ENCODE measurements around the gene GALR2.
"Not testable (repeated sequence)": the region's sequence is repeated elsewhere in the genome, so short reads cannot be mapped to it uniquely, and the experiment has no call there.

Gene GALR2

GRCh38 chr17:76075364-76076145 lies 974 bp downstream of the GALR2 start:
- no peaks in the 10 kb centered on the region for H3K9me3 ChIP-seq (ENCODE audit: insufficient read depth, low read depth, low read length)
- H3K36me3 ChIP-seq (ENCODE audit: insufficient read depth, low read length): no peaks in the 10 kb centered on the region
- H3K27me3 ChIP-seq (ENCODE audit: insufficient read depth, low read length): peaks cover 68% of the 10 kb centered on the region
- H3K4me3 ChIP-seq (ENCODE audit: low read length): peak overlapping the region; percentile 39
- H3K4me1 ChIP-seq (ENCODE audit: insufficient read depth, low read length): peaks cover 16% of the 10 kb centered on the region
- no peak overlapping the region for H3K9ac ChIP-seq (ENCODE audit: low read depth, low read length)
- no peak overlapping the region for H3K27ac ChIP-seq (ENCODE audit: low read depth, low read length)
- 5% methylated on average over 48 of the region's 48 CpGs for WGBS

DNA sequence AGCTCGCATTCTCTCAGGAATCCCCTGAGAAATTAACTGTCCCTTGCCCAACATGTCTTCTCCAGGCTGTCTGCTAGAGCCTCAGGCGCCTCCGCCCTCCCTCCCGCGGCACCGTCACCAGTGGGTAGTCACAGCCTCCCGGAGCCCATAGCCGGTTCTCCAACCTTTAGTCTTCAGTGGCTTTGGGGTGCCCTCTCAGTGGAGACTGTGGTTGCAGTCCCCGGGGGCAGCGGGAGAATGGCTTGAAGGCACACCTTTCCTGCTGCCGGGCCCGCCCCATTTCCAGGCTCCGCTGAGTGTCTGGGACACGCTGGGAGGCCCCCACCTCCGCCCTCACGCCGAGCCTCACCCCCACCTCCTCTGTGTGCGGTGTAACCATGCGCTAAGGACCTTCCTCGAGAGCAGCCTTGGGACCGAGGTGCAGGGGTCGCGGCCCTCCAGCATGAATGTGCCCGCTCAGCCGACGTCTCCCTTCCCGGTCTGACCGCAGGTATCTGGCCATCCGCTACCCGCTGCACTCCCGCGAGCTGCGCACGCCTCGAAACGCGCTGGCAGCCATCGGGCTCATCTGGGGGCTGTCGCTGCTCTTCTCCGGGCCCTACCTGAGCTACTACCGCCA lies 1.7 kb downstream of the GALR2 start:
- Histone ChIP-seq H3K27me3 (ENCODE audit: insufficient read depth, low read length) (peaks cover 68% of the 10 kb centered on the region), H3K9me3 (ENCODE audit: insufficient read depth, low read depth, low read length) (no peaks in the 10 kb centered on the region), H3K27ac (ENCODE audit: low read depth, low read length) (no peak overlapping the region), H3K36me3 (ENCODE audit: insufficient read depth, low read length) (no peaks in the 10 kb centered on the region), H3K9ac (ENCODE audit: low read depth, low read length) (no peak overlapping the region), H3K4me3 (ENCODE audit: low read length) (peak overlapping the region; percentile 39), H3K4me1 (ENCODE audit: insufficient read depth, low read length) (peaks cover 14% of the 10 kb centered on the region)
- WGBS: 6% methylated on average over 41 of the region's 41 CpGs

DNA sequence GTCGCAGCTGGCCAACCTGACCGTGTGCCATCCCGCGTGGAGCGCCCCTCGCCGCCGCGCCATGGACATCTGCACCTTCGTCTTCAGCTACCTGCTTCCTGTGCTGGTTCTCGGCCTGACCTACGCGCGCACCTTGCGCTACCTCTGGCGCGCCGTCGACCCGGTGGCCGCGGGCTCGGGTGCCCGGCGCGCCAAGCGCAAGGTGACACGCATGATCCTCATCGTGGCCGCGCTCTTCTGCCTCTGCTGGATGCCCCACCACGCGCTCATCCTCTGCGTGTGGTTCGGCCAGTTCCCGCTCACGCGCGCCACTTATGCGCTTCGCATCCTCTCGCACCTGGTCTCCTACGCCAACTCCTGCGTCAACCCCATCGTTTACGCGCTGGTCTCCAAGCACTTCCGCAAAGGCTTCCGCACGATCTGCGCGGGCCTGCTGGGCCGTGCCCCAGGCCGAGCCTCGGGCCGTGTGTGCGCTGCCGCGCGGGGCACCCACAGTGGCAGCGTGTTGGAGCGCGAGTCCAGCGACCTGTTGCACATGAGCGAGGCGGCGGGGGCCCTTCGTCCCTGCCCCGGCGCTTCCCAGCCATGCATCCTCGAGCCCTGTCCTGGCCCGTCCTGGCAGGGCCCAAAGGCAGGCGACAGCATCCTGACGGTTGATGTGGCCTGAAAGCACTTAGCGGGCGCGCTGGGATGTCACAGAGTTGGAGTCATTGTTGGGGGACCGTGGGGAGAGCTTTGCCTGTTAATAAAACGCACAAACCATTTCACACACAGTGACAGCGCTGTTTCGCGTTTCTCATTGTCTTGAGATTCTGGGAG lies 2.4 kb downstream of the GALR2 start:
- no peaks in the 10 kb centered on the region for H3K9me3 ChIP-seq (ENCODE audit: insufficient read depth, low read depth, low read length)
- no peak overlapping the region for H3K27ac ChIP-seq (ENCODE audit: low read depth, low read length)
- no peak overlapping the region for H3K9ac ChIP-seq (ENCODE audit: low read depth, low read length)
- peaks cover 14% of the 10 kb centered on the region for H3K4me1 ChIP-seq (ENCODE audit: insufficient read depth, low read length)
- WGBS: 11% methylated on average over 82 of the region's 82 CpGs
- no peaks in the 10 kb centered on the region for H3K36me3 ChIP-seq (ENCODE audit: insufficient read depth, low read length)
- peak overlapping the region; percentile 39 for H3K4me3 ChIP-seq (ENCODE audit: low read length)
- H3K27me3 ChIP-seq (ENCODE audit: insufficient read depth, low read length): peaks cover 68% of the 10 kb centered on the region

- 54% methylated on average over 10 of the region's 12 CpGs for WGBS
- H3K36me3 ChIP-seq (ENCODE audit: insufficient read depth, low read length): peaks cover 6% of the 10 kb centered on the region
- no peaks in the 10 kb centered on the region for H3K9me3 ChIP-seq (ENCODE audit: insufficient read depth, low read depth, low read length)
- H3K9ac ChIP-seq (ENCODE audit: low read depth, low read length): no peak overlapping the region
- peaks cover 14% of the 10 kb centered on the region for H3K4me1 ChIP-seq (ENCODE audit: insufficient read depth, low read length)
- H3K4me3 ChIP-seq (ENCODE audit: low read length): no peak overlapping the region
- peaks cover 68% of the 10 kb centered on the region for H3K27me3 ChIP-seq (ENCODE audit: insufficient read depth, low read length)
- H3K27ac ChIP-seq (ENCODE audit: low read depth, low read length): no peak overlapping the region
Measured at GRCh38 chr17:76077584-76078110, 3.1 kb downstream of the GALR2 start.

DNA sequence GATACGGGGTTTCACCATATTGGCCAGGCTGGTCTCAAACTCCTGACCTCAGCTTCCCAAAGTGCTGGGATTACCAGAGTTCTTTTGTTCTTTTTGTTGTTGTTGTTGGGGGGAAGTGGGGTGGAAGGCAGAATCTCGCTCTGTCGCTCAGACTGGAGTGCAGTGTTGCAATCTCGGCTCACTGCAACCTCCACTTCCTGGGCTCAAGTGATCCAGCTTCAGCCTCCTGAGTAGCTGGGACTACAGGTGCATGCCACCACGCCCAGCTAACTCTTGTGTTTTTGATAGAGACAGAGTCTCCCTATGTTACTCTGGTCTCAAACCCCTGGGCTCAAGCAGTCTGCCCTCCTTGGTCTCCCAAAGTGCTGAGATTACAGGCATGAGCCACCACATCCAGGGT lies 3.8 kb downstream of the GALR2 start:
- H3K36me3 ChIP-seq (ENCODE audit: insufficient read depth, low read length): peaks cover 13% of the 10 kb centered on the region
- H3K9me3 ChIP-seq (ENCODE audit: insufficient read depth, low read depth, low read length); H3K9ac ChIP-seq (ENCODE audit: low read depth, low read length); H3K27ac ChIP-seq (ENCODE audit: low read depth, low read length); H3K4me3 ChIP-seq (ENCODE audit: low read length): not testable (repeated sequence)
- 85% methylated on average over 5 of the region's 5 CpGs for WGBS
- peaks cover 65% of the 10 kb centered on the region for H3K27me3 ChIP-seq (ENCODE audit: insufficient read depth, low read length)
- H3K4me1 ChIP-seq (ENCODE audit: insufficient read depth, low read length): peaks cover 14% of the 10 kb centered on the region

- Histone ChIP-seq H3K9me3 (ENCODE audit: insufficient read depth, low read depth, low read length) (no peaks in the 10 kb centered on the region), H3K4me3 (ENCODE audit: low read length) (peak within 1 kb of the TSS; percentile 44), H3K9ac (ENCODE audit: low read depth, low read length) (peak within 1 kb of the TSS; percentile 48), H3K36me3 (ENCODE audit: insufficient read depth, low read length) (peaks cover 19% of the 10 kb centered on the region), H3K4me1 (ENCODE audit: insufficient read depth, low read length) (peaks cover 14% of the 10 kb centered on the region), H3K27me3 (ENCODE audit: insufficient read depth, low read length) (peaks cover 59% of the 10 kb centered on the region), H3K27ac (ENCODE audit: low read depth, low read length) (no peak within 1 kb of the TSS)
- WGBS: 80% methylated on average over 17 of the region's 17 CpGs
Measured at GRCh38 chr17:76078860-76079534, 4.4 kb downstream of the GALR2 start, which contains the start of gene ZACN. ZACN (plus strand) TSS chr17:76079182; CDS start chr17:76079265, 83 bp downstream.

DNA sequence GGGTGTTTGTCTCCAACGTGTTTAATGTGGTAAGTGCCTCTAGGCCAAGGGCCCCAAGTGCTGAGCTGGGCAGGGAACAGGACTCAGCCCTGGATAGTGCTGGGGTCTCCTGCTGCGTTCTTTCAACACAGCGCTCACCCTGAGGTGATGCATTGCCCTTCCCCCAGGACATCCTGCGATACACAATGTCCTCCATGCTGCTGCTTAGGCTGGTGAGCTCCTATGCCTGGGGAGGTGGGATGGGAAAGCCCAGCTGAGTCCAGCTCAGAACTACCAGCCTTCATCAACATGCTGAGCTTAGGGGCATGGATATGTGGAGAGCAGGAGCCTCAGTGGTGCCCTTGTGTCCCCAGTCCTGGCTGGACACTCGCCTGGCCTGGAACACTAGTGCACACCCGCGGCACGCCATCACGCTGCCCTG lies 5.0 kb downstream of the GALR2 start:
- H3K27me3 ChIP-seq (ENCODE audit: insufficient read depth, low read length): peaks cover 53% of the 10 kb centered on the region
- 53% methylated on average over 9 of the region's 9 CpGs for WGBS

GRCh38 chr17:76079956-76080767 lies 5.6 kb downstream of the GALR2 start:
- Histone ChIP-seq H3K9ac (ENCODE audit: low read depth, low read length) (peak overlapping the region; percentile 48), H3K36me3 (ENCODE audit: insufficient read depth, low read length) (peaks cover 31% of the 10 kb centered on the region), H3K27me3 (ENCODE audit: insufficient read depth, low read length) (peaks cover 47% of the 10 kb centered on the region), H3K27ac (ENCODE audit: low read depth, low read length) (no peak overlapping the region), H3K4me3 (ENCODE audit: low read length) (peak overlapping the region; percentile 44), H3K4me1 (ENCODE audit: insufficient read depth, low read length) (peaks cover 14% of the 10 kb centered on the region), H3K9me3 (ENCODE audit: insufficient read depth, low read depth, low read length) (no peaks in the 10 kb centered on the region)
- WGBS: 9% methylated on average over 23 of the region's 23 CpGs

More for the DNA sequence above, 5.0 kb downstream of the GALR2 start:
- Histone ChIP-seq H3K9me3 (ENCODE audit: insufficient read depth, low read depth, low read length) (no peaks in the 10 kb centered on the region), H3K4me3 (ENCODE audit: low read length) (peak overlapping the region; percentile 44; the same call in 1 of the 2 replicates), H3K36me3 (ENCODE audit: insufficient read depth, low read length) (peaks cover 24% of the 10 kb centered on the region), H3K9ac (ENCODE audit: low read depth, low read length) (no peak overlapping the region; the same call in 1 of the 2 replicates), H3K4me1 (ENCODE audit: insufficient read depth, low read length) (peaks cover 14% of the 10 kb centered on the region), H3K27ac (ENCODE audit: low read depth, low read length) (no peak overlapping the region)

DNA sequence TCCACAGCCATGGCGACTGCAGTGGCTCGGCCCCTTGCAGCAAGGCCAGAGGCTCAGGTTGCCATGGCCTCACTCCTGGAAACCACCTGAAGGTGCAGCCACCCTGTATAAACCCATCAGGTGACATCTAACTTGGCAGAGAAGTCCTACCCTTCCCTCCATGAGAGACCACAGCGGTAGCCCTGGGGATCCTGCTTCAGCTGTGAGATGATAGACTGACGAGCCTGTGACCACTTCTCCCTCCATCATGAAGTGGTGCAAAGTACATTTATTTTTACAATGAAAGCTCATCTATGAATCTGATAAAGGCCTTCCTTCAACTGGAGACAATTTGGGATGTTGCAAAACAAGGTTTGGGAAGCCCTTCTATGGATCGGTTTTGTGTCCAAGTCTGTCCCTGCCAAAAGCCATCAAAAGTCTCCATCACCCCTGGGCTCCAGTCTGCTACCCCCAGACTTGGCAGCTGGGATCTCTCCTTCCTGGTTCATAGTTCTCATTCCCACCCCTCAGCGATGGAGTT lies 6.2 kb downstream of the GALR2 start:
- H3K4me1 ChIP-seq (ENCODE audit: insufficient read depth, low read length): peaks cover 14% of the 10 kb centered on the region

More for the DNA sequence above, 6.2 kb downstream of the GALR2 start:
- Histone ChIP-seq H3K9ac (ENCODE audit: low read depth, low read length) (0 out of 2 replicates have a peak overlapping the region, but pooled peaks have one; percentile 48), H3K9me3 (ENCODE audit: insufficient read depth, low read depth, low read length) (no peaks in the 10 kb centered on the region), H3K27me3 (ENCODE audit: insufficient read depth, low read length) (peaks cover 40% of the 10 kb centered on the region), H3K27ac (ENCODE audit: low read depth, low read length) (no peak overlapping the region), H3K36me3 (ENCODE audit: insufficient read depth, low read length) (peaks cover 37% of the 10 kb centered on the region), H3K4me3 (ENCODE audit: low read length) (no peak overlapping the region)
- 60% methylated on average over 6 of the region's 6 CpGs for WGBS

All from HUES64 (cell line).